DOHH2 (cell line): ENCODE data around the gene CCDC28B.
A peak's percentile ranks its signal among the peaks of the same experiment; 100 is the strongest.

Experiments used
- H3F3A ChIP-seq: fragments of 200-600 bp; sonication (generic), shearing (Covaris generic); 2 replicates; pipeline ENCODE4 v1.6.0; 2016; ENCODE audit warnings: antibody characterized with exemption, mild to moderate bottlenecking; ENCODE audit not compliant: control insufficient read depth, insufficient read depth
- H3K27ac ChIP-seq: fragments of 200-600 bp; sonication (generic); 2 replicates; pipeline ENCODE4 v1.5.1; 2014; ENCODE audit warnings: low read depth, mild to moderate bottlenecking, low read length, moderate library complexity
- H3K27me3 ChIP-seq: fragments of 200-600 bp; sonication (generic); 2 replicates; pipeline ENCODE4 v1.6.1; 2014; ENCODE audit warnings: mild to moderate bottlenecking, low read length, mixed read lengths; ENCODE audit not compliant: control insufficient read depth
- H3K36me3 ChIP-seq: fragments of 200-600 bp; sonication (generic); 2 replicates; pipeline ENCODE4 v1.6.1; 2014; ENCODE audit warnings: mild to moderate bottlenecking, low read length, moderate library complexity, mixed read lengths; ENCODE audit not compliant: control insufficient read depth
- H3K4me1 ChIP-seq: fragments of 200-600 bp; sonication (generic); 2 replicates; pipeline ENCODE4 v1.6.1; 2014; ENCODE audit warnings: mild to moderate bottlenecking, low read length, mixed read lengths; ENCODE audit not compliant: control insufficient read depth
- H3K4me2 ChIP-seq: fragments of 200-600 bp; sonication (generic); 2 replicates; pipeline ENCODE4 v1.6.0; 2014; ENCODE audit warnings: mild to moderate bottlenecking, low read length, moderate library complexity
- H3K4me3 ChIP-seq: fragments of 200-600 bp; sonication (generic); 2 replicates; pipeline ENCODE4 v1.5.1; 2014; ENCODE audit warnings: mild to moderate bottlenecking, low read length, mixed read lengths
- H3K79me2 ChIP-seq: fragments of 200-600 bp; sonication (generic); 2 replicates; pipeline ENCODE4 v1.6.1; 2014; ENCODE audit warnings: mild to moderate bottlenecking, low read length, mixed read lengths; ENCODE audit not compliant: control insufficient read depth
- H3K9me2 ChIP-seq: fragments of 200-600 bp; sonication (generic); replicated peaks from 2 replicates; pipeline ENCODE4 v1.6.1; 2014; ENCODE audit warnings: mild to moderate bottlenecking, low read length, mixed read lengths; ENCODE audit not compliant: control insufficient read depth
- H3K9me3 ChIP-seq: fragments of 200-600 bp; sonication (generic); 2 replicates; pipeline ENCODE4 v1.6.1; 2014; ENCODE audit warnings: antibody characterized with exemption, low read length, mixed read lengths; ENCODE audit not compliant: control insufficient read depth, insufficient read depth
- H4K20me1 ChIP-seq: fragments of 200-600 bp; sonication (generic); 2 replicates; pipeline ENCODE4 v1.6.0; 2014; ENCODE audit warnings: low read depth, mild to moderate bottlenecking, antibody characterized with exemption, low read length, moderate library complexity; ENCODE audit not compliant: control insufficient read depth, insufficient read depth
- EZH2phosphoT487 ChIP-seq: fragments of 200-600 bp; sonication (generic); IDR thresholded peaks from 2 replicates; pipeline ENCODE4 v1.6.1; 2017; ENCODE audit warnings: borderline replicate concordance, mild to moderate bottlenecking, antibody characterized with exemption, low read length, moderate library complexity, mixed read lengths
- TF ChIP-seq, protein P1 (sequence below): fragments of 200-600 bp; sonication (generic); IDR thresholded peaks from one replicate; pipeline ENCODE4 v1.5.1; 2014; ENCODE audit warnings: antibody characterized with exemption, mild to moderate bottlenecking, low read depth, low read length; ENCODE audit not compliant: poor library complexity, severe bottlenecking

CCDC28B gene

DNA sequence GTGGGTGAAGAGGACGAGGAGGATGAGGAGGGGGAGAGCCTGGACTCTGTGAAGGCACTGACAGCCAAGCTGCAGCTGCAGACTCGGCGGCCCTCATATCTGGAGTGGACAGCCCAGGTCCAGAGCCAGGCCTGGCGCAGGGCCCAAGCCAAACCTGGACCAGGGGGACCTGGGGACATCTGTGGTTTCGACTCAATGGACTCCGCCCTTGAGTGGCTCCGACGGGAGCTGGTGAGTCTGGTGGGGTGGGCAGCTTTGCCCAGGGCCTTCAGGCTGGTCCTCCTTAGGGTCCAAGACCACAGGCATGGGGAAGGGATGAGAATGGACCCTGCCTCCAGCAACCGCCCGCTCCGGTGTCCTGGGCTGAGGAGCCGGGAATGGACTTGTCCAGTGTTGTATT is 47.1 kb downstream of the CCDC28B start:
- Histone ChIP-seq H3K9me3 (no peaks in the 10 kb centered on the region), H3K27ac (peak overlapping the region; percentile 100), H3K27me3 (no peaks in the 10 kb centered on the region), H3K4me2 (peak overlapping the region; percentile 89), H3K79me2 (peaks cover 11% of the 10 kb centered on the region), H3K9me2 (no peaks in the 10 kb centered on the region), H4K20me1 (no peaks in the 10 kb centered on the region), H3F3A (peaks cover 41% of the 10 kb centered on the region), H3K4me1 (peaks cover 74% of the 10 kb centered on the region), H3K4me3 (peak overlapping the region; percentile 46), H3K36me3 (peaks cover 8% of the 10 kb centered on the region)
- TF ChIP-seq, protein P1, sequence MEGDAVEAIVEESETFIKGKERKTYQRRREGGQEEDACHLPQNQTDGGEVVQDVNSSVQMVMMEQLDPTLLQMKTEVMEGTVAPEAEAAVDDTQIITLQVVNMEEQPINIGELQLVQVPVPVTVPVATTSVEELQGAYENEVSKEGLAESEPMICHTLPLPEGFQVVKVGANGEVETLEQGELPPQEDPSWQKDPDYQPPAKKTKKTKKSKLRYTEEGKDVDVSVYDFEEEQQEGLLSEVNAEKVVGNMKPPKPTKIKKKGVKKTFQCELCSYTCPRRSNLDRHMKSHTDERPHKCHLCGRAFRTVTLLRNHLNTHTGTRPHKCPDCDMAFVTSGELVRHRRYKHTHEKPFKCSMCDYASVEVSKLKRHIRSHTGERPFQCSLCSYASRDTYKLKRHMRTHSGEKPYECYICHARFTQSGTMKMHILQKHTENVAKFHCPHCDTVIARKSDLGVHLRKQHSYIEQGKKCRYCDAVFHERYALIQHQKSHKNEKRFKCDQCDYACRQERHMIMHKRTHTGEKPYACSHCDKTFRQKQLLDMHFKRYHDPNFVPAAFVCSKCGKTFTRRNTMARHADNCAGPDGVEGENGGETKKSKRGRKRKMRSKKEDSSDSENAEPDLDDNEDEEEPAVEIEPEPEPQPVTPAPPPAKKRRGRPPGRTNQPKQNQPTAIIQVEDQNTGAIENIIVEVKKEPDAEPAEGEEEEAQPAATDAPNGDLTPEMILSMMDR: no peak
- TF ChIP-seq EZH2phosphoT487: no peak

DNA sequence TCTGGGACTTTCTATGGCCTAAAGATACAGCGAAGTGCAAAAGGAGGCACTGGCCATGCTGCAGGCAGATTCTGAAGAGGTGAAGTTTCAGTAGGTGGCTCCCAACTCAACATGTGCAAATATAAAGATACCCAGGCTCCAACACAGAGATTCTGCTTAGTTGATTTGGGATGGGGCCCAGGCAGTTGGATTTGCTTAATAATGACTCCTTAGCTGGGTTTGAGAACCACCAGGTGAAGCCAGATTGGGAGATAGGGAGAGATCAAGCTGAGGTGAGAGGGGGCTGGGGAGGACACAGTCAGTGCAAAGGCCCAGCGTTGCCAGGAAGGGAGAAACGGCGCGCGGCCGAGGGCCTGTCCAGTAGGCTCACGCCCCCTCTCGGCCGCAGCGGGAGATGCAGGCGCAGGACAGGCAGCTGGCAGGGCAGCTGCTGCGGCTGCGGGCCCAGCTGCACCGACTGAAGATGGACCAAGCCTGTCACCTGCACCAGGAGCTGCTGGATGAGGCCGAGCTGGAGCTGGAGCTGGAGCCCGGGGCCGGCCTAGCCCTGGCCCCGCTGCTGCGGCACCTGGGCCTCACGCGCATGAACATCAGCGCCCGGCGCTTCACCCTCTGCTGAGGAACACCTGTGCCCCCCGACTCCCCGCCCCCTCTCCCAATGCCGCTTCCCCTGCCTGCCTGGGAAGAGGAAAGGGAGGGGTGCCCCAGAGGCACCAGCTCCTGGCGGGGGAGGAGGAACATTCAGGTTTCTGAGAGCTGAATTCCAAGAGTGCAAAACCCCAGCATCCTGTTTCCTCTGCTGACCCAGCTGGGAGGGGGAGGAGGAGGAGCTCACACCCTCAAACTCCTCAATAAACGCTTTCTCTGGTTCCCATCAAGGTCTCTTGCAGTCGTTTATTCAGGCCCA is 47.8 kb downstream of the CCDC28B start:
- H3F3A ChIP-seq: peaks cover 49% of the 10 kb centered on the region
- TF ChIP-seq, protein P1: peak; percentile 97
- TF ChIP-seq EZH2phosphoT487: no peak
- H4K20me1 ChIP-seq: no peaks in the 10 kb centered on the region
- peaks cover 79% of the 10 kb centered on the region for H3K4me1 ChIP-seq
- peaks cover 19% of the 10 kb centered on the region for H3K79me2 ChIP-seq
- peak overlapping the region; percentile 100 for H3K27ac ChIP-seq
- H3K9me2 ChIP-seq: no peaks in the 10 kb centered on the region
- H3K9me3 ChIP-seq: no peaks in the 10 kb centered on the region
- peak overlapping the region; percentile 89 for H3K4me2 ChIP-seq
- H3K27me3 ChIP-seq: no peaks in the 10 kb centered on the region
- peaks cover 13% of the 10 kb centered on the region for H3K36me3 ChIP-seq
- peak overlapping the region; percentile 46 for H3K4me3 ChIP-seq

DNA sequence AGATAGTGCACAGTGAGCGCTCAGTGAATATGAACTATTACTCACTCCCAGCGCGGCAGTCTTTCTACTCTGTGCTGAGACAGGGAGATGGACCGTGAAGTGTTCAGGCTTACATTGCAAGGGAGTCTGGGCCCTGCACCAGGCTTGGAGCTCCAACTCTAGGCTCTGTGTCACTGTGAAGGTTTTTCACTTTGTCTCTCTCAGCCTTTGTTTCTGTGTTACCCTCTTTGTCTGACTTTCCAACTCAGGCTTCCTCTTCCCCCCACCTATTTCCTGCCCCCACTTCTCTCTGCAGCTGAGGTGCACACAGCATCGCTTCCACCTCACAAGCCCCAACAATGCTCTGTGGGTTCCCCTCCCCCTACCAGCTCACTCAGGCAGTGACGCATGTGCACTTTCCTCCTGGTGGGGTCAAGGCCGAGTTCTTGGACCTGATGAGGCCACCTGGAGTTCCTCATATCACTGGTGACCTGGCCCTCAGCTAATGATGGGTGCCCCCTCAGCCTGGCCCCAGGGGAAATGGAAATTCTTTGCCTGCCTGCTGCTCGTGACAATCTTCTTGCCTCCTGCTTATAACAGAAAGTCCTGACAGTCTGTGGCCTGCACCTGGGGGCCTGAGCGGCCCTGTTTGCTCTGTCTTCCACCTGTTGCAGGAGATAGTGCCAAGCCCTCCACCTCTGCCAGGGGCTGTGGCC is 49.6 kb downstream of the CCDC28B start:
- H3K79me2 ChIP-seq: peaks cover 29% of the 10 kb centered on the region
- H3K9me3 ChIP-seq: no peaks in the 10 kb centered on the region
- H3K27me3 ChIP-seq: no peaks in the 10 kb centered on the region
- peak overlapping the region; percentile 100 for H3K27ac ChIP-seq
- H3K4me1 ChIP-seq: peaks cover 96% of the 10 kb centered on the region
- peak overlapping the region; percentile 77 for H3K4me3 ChIP-seq
- no peaks in the 10 kb centered on the region for H3K9me2 ChIP-seq
- no peak for TF ChIP-seq EZH2phosphoT487
- H3K4me2 ChIP-seq: peak overlapping the region; percentile 89
- no peaks in the 10 kb centered on the region for H4K20me1 ChIP-seq
- H3F3A ChIP-seq: peaks cover 64% of the 10 kb centered on the region
- H3K36me3 ChIP-seq: peaks cover 13% of the 10 kb centered on the region
